Ramos (cell line): ENCODE measurements around the gene NUBPL.
"Not testable (repeated sequence)": the region's sequence is repeated elsewhere in the genome, so short reads cannot be mapped to it uniquely, and the experiment has no call there.

ENCODE experiments used
- in situ Hi-C: fragments of 300-500 bp; cut with MboI; formaldehyde crosslinking; loops from one replicate; pipeline ENCODE4 v1.14.3; 2022; ENCODE audit warnings: low sequenced_read_pairs; ENCODE audit not compliant: unreplicated experiment

NUBPL gene

DNA sequence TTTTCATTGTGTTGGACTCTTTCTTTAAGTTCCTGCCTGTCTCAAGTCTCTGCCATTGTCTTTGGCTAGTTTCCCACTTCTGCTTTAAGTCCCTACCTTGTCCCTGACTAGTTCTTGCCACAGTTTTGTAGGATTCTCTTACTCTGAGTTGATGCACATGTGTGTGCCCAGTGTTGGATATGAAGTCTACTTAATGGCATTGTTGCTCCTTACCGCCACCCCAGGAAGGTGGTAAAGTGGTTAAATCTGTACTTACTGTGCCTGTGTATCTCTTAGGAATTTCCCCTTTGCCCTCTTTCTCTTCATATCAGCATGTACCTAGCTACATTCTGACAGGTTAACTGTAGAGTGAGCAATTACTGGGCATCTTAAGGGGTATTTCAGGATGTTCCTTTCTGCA is 227.1 kb downstream of the NUBPL start:
- in situ Hi-C loops = no loop called here

DNA sequence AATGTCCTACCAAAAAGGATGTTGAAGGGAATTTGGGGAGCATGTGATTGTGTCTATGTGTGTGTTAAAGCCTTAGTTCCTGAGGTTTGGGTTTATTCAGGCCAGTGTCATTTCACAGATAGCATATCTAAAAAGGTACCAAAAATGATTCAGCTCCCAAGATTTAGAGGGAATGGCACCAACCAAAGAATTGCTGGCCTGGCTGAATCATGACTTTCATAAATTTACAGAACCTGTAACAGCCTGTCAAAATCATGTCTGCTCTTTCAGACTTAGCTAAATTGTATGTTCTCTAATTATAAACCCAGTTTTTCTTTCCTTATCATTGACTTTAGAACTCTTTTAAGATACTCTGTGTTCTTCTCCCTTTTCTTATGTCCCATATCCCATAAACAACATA is 231.5 kb downstream of the NUBPL start:
- in situ Hi-C loops = no loop called here

DNA sequence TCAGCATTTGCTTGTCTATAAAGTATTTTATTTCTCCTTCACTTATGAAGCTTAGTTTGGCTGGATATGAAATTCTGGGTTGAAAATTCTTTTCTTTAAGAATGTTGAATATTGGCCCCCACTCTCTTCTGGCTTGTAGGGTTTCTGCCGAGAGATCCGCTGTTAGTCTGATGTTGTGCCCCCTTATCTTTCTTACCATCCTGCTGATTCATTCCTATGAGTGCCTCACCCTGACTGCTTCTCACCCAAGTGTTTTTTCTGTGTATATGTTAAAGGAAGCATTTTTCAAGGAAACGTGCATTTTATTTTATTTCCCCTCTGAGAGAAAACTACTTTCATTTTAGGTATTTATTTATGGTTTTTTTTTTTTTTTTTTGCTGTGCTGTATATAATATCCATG is 236.7 kb downstream of the NUBPL start:
- in situ Hi-C loops = not testable (repeated sequence)

DNA sequence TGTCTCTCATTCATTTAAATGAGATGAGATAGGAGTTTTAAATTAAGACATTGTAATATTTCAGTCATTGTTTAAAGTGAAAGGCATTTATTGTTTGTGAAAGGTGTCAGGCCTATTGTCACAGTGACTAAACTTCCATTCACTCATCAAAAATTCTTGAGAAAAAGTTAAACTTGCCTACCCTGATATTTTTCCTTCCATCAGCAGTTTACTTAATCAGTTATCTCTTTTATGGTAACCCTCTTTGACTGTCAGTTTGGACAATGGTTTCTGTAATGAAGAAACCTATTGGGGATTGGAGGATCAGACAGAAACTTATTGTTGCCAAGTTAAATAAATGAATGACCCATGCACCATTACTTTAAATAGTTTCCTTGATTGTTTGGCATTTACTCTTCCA is 241.6 kb downstream of the NUBPL start:
- in situ Hi-C loops = no loop called here

DNA sequence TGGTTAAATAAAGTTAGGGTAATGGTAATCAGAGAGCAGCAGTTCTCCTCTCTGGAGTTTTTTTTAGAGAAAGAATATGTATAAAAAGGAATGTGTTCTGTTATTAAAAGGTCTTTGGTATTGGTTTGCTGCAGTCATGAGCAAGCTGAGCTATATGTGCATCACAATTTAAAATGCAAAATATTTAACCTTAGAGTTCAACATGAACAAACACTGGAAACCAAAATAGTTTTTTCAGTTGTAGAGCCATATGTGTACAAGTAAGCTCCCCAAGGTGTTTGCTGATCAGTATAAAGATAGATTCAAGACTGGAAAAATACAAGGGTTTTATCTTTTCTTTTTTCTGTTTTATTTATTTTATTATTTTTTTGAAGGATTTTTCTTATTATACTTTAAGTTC is 245.0 kb downstream of the NUBPL start:
- in situ Hi-C loops = no loop called here

DNA sequence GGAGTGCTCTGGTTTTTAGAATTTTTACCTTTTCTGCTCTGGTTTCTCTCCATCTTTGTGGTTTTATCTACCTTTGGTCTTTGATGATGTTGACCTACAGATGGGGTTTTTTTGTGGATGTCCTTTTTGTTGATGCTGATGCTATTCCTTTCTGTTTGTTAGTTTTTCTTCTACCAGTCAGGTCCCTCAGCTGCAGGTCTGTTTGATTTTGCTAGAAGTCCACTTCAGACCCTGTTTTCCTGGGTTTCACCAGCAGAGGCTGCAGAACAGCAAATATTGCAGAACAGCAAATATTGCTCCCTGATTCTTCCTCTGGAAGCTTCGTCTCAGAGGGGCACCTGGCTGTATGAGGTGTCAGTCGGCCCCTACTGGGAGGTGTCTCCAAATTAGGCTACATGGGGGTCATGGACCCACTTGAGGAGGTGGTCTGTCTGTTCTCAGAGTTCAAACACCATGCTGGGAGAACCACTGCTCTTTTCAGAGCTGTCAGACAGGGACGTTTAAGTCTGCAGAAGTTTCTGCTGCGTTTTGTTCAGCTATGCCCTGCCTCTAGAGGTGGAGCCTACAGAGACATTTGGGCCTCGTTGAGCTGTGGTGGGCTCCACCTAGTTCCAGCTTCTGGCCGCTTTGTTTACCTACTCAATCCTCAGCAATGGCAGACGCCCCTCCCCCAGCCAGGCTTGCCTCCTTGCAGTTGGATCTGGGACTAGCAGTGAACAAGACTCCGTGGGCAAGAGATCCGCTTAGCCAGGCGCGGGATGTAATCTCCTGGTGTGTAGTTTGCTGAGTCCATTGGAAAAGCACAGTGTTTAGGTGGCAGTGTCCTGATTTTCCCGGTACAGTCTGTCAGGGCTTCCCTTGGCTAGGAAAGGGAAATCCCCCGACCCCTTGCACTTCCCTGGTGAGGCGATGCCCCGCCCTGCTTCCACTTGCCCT is 250.8 kb downstream of the NUBPL start:
- in situ Hi-C loops = not testable (repeated sequence)

DNA sequence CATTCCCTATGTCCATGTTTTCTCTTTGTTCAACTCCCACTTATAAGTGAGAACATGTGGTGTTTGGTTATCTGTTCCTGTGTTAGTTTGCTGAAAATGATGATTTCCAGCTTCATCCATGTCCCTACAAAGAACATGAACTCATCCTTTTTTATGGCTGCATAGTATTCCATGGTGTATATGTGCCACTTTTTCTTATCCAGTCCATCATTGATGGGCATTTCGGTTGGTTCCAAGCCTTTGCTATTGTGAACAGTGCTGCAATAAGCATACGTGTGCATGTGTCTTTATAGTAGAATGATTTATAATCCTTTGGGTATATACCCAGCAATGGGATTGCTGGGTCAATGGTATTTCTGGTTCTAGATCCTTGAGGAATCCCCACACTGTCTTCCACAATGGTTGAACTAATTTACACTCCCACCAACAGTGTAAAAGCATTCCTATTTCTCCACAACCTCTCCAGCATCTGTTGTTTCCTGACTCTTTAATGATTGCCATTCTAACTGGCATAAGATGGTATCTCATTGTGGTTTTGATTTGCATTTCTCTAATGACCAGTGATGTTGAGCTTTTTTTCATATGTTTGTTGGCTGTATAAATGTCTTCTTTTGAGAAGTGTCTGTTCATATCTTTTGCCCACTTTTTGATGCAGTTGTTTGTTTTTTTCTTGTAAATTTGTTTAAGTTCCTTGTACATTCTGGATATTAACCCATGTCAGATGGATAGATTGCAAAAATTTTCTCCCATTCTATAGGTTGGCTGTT is 252.7 kb downstream of the NUBPL start:
- in situ Hi-C loops = not testable (repeated sequence)

DNA sequence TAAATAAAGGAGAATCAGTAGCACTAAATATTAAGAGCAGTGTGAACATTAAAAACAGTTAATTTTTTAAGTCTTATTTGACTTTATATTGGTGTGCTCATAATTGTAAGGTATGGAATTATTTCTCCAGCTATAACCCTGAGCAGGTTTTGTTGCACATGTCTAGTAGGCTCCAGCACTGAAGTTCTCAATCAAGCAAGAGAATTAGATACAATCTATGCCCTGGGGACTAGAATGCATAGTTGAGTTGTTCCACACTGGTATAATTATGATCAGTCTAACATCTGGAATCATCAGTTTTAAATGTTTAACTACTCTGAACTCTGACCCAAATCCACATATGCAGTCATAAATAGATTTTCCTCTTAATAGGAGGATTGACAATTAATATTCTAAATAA is 258.1 kb downstream of the NUBPL start:
- in situ Hi-C loops = no loop called here

DNA sequence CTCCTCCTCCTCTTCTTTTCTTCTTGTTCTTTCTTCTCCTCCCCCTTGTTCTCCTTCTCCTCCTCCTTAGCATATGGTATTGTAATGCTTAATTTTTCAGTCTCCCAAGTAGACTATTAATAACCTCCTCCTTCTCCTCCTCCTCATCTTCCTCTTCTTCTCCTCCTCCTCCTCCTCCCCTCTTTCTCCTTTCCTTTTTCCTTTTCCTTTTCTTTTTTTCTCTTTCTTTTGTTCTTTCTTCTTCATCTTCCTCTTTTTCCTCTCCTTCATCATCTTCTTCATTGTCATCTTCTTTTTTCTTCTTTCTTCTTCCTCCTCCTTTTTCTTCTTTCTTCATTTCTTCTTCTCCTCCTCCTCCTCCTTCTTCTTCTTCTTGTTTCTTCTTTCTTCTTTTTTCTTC is 264.3 kb downstream of the NUBPL start:
- in situ Hi-C loops = no loop called here

DNA sequence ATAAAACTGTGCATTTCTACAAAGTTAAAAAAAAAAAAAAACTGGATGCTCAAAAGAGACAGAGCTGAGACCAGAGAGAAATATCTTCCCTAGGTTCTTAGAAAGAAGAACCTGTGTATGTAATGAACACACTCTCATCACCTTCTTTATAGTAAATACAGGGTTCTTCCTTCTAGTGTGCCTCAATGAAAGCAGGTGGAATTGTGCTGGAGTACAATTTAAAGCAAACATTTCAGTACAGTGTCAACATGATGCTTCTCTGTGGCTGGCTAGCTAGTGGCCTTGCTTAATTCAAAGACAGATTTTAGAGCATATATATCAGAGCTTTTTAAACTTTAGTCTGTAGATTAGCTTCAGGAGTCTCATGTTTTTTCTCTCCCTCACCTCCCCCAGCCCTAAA is 266.1 kb downstream of the NUBPL start:
- in situ Hi-C loops = no loop called here

DNA sequence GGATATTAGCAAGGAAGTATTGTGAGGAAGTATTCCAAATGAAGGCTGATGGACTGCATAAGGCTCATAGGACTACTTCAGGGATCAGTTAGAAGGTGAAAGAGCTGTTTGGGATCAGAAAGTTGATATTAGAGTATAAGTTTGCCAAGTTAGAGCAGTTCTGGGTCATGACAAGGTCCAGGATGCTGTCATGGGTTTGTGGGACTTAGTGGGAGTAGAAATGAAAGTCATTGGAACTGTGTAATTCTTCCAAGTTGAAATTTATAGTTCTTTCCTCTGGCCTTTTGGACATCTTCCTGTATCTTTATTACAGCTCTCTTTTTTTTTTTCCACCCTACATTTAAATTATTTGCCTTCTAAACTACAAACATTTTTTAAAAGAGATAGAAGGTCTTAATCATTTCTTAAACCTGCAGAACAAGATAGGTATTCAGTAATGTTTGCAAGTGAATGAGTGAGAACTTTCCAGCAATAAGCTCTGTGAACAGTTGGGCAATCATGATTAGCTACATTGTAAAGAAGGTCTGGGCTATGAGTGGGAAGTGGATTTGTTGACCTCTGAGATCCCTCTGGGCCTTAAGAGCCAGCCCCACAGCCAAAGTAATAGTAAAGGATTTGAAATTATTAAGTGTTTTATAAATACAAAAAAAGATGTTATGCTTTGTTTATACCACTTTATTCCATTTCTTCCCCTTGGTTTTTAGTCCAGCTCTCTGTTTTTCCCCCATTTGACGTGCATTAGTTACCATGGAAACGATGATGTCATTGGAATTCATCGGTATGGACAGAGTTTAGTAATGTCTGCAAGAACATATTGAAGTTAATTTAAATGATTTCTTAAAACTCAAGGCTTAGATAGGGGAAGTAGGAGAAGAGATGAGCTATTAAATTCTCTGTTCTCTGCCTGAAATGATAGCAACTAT is 268.0 kb downstream of the NUBPL start:
- in situ Hi-C loops = no loop called here

DNA sequence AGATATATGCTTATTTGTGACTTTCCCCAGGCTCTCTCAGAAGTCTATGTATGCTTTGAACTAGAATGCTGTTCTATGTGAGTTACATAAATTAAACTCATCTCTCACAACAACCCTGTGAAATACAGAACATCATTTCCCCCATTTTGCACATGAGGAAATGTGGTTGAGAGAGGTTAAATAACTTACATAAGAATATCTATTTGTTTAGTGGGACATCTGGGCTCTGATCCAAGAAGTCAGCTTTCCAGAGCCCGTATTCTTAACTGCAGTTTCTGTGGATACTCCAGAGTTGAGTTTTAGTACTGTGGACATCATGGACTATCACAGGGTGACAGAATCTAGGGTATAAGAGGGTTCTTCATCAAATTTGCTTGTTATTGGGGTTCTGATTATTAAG is 273.4 kb downstream of the NUBPL start:
- in situ Hi-C loops = no loop called here

DNA sequence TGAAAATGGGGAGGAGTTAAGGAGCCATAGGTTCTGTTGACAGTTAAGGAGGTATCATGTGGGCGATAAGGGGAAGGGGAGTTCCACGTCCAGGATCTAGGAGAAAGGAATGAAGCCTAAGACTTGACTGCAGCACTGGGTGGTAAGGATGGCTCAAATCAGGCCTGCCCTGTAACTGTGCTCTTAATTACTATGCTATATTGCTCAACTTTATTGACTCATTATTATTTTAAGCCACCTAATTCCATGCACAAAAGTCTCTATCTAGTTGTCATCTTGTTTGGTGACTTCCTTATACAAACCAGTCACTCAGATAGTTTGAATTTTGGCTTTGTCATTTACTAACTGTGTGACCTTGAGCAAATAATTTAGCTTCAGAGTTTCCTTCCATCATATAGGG is 273.8 kb downstream of the NUBPL start:
- in situ Hi-C loops = no loop called here

DNA sequence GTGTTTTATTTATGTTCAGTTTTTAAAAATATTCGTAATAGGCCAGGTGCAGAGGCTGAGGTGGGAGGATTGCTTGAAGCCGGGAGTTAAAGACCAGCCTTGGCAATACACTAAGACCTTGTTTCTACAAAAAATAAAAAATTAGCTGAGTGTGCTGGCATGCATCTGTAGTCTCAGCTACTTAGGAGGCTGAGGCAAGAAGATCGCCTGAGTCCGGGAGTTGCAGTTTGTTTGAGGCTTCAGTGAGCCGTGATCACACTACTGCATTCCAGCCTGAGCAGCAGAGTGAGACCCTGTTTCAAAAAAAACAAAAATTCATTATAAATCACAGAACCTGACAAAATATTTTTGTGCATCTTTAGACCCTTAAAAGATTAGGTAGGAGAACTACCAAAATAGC is 275.8 kb downstream of the NUBPL start:
- in situ Hi-C loops = no loop called here

DNA sequence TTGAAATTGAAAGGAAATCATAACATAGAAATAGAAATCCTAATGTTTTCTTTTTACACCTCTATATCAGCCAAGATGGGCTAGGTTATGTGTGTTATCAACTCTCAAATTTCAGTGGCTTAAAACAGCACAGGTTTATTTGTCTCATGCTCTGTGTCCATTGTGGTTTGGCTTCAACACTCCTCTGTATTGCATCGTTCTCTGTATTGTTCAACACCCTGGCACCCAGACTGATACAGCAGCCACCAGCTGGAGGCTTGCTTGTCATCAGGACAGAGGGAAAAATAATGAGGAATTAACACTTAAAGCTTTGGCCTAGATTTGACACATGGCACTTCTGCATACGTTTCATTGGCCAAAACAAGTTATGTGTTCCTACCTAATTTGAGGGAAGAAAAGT is 281.7 kb downstream of the NUBPL start:
- in situ Hi-C loops = no loop called here

DNA sequence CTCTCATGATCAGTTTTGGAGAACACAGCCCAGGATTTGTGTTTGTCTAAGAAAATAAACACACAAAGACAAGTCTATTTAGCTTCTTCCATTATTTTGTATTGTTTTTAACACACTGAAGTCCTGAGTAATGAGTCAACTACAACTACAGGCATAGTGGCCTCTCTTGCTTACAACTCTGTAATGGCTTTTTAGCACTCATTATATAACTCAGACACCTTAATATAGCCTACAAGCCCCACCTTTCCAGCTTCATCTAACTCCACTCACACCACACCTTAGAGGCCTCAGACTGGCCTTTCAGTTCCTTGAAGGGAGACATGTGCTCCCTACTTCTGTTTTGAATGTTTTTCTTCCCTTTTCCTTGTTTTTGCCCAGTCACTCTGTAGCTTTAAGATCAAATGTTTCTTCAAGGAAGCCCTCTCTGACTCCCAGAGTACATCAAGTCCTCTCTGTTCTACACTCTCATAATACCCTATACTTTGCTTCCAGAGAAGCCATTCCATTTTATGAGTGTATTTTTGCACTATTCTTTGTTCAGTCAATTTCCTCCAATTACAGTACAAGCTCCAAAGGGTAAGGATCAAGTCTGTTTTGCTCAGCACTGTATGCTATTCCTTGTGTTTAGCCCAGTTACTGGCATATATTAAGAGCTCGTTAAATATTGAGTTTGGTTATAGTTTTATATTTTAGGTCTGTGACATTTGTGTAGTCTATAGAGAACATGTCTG is 282.3 kb downstream of the NUBPL start:
- in situ Hi-C loops = no loop called here

DNA sequence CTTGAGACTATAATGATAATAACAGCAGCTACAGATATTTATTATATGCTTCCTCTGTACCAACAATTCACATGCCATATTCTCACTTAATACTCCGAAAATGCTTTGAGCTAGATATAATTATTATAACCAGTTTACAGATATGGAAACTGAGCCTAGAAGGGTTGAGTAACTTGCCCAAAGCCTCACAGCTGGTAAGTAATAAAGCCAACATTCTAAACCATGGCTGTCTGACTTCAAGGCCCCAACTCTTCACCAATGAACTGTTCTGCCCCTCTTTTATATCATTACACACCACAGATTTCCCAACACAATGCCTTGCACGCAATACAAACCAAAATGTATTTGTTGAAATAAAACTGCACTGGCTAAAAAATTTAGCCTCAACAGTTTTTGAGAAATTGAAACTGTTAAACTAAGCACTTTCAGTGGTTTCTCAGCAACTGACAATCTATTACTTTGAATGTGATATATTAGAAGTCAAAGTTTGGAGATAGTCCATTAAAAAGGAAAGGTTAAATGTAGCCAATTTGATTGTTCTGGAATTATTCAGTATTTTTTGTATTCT is 293.4 kb downstream of the NUBPL start:
- in situ Hi-C loops = no loop called here

DNA sequence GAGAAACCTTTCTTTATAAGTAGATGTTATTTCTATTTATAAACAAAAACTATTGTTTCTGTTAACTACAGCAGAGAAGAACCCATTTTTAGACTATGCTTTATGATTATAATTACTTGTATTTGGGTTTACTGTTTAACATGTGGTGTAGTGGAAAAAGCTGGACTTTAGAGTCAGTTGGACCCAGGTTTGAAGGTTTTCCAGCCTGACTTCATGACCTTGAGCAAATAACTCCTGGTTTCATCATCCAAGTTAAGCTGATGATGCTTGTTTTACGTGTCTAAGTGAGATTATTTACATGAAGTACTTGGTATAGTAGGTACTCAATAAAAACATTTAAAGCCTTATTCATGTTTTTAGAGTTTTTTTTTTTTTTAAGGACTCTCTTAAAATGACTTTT is 294.1 kb downstream of the NUBPL start:
- in situ Hi-C loops = no loop called here

DNA sequence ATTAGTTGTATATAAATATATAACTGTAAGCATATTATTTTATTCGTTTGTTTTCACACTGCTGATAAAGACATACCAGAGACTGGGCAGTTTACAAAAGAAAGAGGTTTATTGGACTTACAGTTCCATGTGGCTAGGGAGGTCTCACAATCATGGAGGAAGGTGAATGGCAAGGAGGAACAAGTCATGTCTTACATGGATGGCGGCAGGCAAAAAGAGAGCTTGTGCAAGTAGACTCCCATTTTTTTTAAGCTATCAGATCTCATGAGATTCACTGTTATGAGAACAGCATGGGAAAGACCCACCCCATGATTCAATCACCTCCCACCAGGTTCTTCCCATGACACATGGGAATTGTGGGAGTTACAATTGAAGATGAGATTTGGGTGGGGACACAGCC is 294.8 kb downstream of the NUBPL start:
- in situ Hi-C loops = not testable (repeated sequence)

DNA sequence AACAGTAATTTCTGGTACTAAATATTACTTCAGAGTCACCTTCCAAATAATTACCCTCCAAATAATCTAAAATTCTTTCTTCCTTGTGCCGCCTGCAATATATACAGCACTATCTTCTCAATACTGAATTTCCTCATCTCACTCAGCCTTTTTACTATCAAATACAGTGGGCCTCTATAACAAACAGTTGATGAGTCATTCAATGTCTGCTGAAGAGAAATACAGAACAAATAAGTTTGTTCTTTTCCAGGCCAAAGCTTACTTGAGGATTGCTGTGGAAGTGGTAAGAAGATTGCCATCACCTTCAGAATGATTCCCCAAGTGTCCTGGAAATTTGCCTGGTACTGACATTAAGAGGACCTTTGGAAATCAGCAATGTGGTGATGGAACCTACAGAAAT is 297.7 kb downstream of the NUBPL start:
- in situ Hi-C loops = no loop called here
